ENCODE data around the gene IPO9. TPM values are rescaled to one million over a fixed set of nuclear protein-coding genes. Genes with fewer than 3 reads are reported as not detected.

Gene IPO9
- total RNA-seq, 1 donor from 2014 or later = 12.8 TPM

DNA sequence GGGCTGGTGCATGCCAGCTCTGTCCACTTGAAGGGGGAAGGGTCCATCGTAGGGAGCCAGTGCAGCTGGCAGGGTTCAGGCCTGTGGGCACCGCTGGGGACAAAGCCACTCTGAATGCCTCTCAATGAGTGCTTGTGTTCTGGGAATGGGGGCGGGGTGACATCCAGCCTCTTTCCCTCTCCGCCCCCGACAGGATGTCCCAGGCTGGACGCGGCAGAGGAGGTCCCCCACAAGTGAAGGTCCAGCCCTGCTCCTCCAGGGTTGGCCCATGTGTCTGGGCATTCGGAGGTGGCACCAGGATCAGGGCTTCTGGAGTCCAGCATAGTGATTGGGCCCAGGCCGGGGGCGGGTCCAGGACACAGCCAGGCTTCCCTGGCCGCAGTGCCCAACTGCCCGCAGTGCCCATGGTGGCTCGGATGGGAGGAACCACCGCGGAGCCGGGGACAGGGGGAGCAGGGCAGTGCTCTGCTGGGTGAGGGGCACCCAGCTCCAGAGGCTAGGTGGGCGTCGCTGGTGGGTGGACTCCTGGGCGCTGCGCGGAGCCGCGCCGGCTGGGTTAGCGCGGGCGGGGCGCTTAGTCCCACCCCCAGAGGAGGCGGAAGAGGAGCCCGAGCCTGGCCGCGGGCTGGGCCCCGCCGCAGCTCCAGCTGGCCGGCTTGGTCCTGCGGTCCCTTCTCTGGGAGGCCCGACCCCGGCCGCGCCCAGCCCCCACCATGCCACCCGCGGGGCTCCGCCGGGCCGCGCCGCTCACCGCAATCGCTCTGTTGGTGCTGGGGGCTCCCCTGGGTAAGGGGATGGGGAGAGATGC is 59.5 kb downstream of the IPO9 start, which contains the start of gene SHISA4:
Gene SHISA4 (plus strand): TSS at position 617 of the 808 bp plus-strand sequence. CDS start 97 bp downstream, at position 714.
- H3K27me3 ChIP-seq = no peaks in the 10 kb centered on the region
- peaks cover 34% of the 10 kb centered on the region for H3K4me1 ChIP-seq
- TF ChIP-seq, protein P1, sequence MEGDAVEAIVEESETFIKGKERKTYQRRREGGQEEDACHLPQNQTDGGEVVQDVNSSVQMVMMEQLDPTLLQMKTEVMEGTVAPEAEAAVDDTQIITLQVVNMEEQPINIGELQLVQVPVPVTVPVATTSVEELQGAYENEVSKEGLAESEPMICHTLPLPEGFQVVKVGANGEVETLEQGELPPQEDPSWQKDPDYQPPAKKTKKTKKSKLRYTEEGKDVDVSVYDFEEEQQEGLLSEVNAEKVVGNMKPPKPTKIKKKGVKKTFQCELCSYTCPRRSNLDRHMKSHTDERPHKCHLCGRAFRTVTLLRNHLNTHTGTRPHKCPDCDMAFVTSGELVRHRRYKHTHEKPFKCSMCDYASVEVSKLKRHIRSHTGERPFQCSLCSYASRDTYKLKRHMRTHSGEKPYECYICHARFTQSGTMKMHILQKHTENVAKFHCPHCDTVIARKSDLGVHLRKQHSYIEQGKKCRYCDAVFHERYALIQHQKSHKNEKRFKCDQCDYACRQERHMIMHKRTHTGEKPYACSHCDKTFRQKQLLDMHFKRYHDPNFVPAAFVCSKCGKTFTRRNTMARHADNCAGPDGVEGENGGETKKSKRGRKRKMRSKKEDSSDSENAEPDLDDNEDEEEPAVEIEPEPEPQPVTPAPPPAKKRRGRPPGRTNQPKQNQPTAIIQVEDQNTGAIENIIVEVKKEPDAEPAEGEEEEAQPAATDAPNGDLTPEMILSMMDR (IDR thresholded peaks at IDR 0.05) = no peak
- peak in 1 of 2 donors; percentile 77 for TF ChIP-seq POLR2AphosphoS5 (IDR thresholded peaks at IDR 0.05; ENCODE audit: insufficient read depth in 1 of 2, low read depth in 1 of 2)
- peak in 1 of 2 donors; percentile 6 for TF ChIP-seq POLR2A (IDR thresholded peaks at IDR 0.05)
- no peak for DNase-seq (ENCODE audit: extremely low spot score in 2 of 2)
- no peaks in the 10 kb centered on the region for H3K9me3 ChIP-seq
- peak within 1 kb of the TSS; percentile 68 for H3K27ac ChIP-seq
- intact Hi-C loops (cut with DNase I) = no loop called here
- H3K36me3 ChIP-seq = no peaks in the 10 kb centered on the region
- peak within 1 kb of the TSS; percentile 68 to 72 for H3K4me3 ChIP-seq

DNA sequence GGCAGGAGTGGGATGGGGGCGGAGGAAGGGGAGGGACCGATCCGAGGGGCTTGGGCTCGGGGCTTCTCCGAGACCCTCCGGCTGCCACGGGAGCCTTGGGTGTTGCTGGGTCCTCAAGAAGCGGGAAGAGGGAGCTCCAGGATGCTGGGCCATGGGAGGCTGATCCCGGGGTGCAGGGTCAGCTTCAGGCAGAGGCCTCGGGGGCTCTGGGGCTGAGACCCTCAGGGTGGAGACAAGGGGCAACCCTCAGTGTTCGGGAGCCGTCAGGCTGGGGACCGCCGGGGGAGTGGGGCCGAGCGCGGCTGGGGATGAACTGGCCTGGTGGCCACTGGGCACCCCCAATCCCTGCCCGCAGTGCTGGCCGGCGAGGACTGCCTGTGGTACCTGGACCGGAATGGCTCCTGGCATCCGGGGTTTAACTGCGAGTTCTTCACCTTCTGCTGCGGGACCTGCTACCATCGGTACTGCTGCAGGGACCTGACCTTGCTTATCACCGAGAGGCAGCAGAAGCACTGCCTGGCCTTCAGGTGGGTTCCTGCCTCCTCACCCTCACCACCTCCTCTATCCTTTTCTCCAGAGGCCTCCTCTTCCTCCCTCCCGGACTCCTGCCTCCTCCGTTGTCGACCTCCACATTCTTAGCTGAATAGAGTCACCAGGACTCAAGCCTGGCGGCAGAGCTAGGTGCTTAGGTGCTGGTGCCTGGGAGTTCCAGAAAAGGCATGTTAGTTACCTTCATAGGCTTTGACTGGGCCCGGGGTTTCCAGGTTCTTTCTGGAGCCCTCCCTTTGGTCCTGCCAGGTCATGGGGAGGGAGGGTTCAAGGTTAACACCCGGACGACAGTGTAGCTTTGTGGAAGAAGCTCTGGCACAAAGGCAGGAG is 60.4 kb downstream of the IPO9 start:
- H3K27ac ChIP-seq = peak overlapping the region; percentile 68
- H3K4me3 ChIP-seq = peak overlapping the region; percentile 68 to 72
- TF ChIP-seq POLR2A (IDR thresholded peaks at IDR 0.05) (no peak), POLR2AphosphoS5 (IDR thresholded peaks at IDR 0.05; ENCODE audit: insufficient read depth in 1 of 2, low read depth in 1 of 2) (no peak)
- TF ChIP-seq, protein P1 (IDR thresholded peaks at IDR 0.05) = no peak
- H3K4me1 ChIP-seq = peaks cover 28% of the 10 kb centered on the region
- no peaks in the 10 kb centered on the region for H3K36me3 ChIP-seq
- no peaks in the 10 kb centered on the region for H3K9me3 ChIP-seq
- intact Hi-C loops (cut with DNase I) = no loop called here
- H3K27me3 ChIP-seq = no peaks in the 10 kb centered on the region
- DNase-seq (ENCODE audit: extremely low spot score in 2 of 2) = no peak

DNA sequence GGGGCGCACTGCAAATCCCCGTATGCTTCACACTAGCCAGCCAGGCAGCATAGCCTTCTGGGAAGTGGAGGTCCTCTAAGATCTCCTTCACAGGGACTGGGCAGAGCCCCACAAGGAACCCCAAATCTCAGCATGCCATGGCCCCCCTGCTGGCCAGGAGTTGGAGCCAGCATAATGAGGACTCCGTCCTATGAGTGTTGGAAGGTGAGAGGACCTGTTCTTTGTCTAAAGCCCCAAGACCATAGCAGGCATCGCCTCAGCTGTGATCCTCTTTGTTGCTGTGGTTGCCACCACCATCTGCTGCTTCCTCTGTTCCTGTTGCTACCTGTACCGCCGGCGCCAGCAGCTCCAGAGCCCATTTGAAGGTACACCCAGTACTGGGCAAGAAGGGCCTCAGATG is 61.3 kb downstream of the IPO9 start:
- no peak for TF ChIP-seq POLR2AphosphoS5 (IDR thresholded peaks at IDR 0.05; ENCODE audit: insufficient read depth in 1 of 2, low read depth in 1 of 2)
- no peak for TF ChIP-seq POLR2A (IDR thresholded peaks at IDR 0.05)
- TF ChIP-seq, protein P1 (IDR thresholded peaks at IDR 0.05) = no peak
- Histone ChIP-seq H3K4me1 (peaks cover 20% of the 10 kb centered on the region), H3K9me3 (no peaks in the 10 kb centered on the region), H3K4me3 (no peak overlapping the region), H3K27me3 (no peaks in the 10 kb centered on the region), H3K27ac (no peak overlapping the region), H3K36me3 (no peaks in the 10 kb centered on the region)
- no peak for DNase-seq (ENCODE audit: extremely low spot score in 2 of 2)
- intact Hi-C loops (cut with DNase I) = no loop called here

DNA sequence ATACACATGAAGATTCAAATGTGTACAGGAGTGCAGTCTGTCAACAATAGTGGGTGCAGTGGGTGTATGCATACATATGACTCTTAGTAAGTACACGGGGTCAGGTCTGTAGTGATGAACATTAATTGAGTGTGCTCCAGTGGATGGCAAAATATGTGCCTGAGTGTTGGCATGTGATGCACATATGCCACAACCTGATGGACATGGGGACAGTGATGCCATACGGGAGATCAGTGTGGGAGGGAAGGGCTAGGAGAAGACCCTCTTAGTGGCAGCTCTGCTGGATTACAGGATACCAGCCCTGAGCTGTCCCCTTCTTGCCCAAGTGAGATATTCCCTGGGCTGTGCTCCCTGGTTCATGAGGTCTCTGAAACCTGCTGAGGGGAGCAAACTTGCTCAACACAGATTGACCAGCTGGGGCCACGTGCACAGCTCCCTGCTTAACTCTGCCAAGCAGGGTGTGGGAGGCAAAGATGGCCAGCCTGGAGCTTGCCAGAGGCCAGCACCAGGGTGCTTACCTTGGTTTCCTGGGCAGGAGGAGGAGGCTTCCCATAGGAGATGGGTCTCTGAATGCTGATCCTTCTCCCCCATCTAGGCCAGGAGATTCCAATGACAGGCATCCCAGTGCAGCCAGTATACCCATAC is 62.0 kb downstream of the IPO9 start:
- no peak for DNase-seq (ENCODE audit: extremely low spot score in 2 of 2)
- H3K9me3 ChIP-seq = no peaks in the 10 kb centered on the region
- H3K4me3 ChIP-seq = no peak overlapping the region
- TF ChIP-seq, protein P1 (IDR thresholded peaks at IDR 0.05) = no peak
- TF ChIP-seq POLR2AphosphoS5 (IDR thresholded peaks at IDR 0.05; ENCODE audit: insufficient read depth in 1 of 2, low read depth in 1 of 2) (no peak), POLR2A (IDR thresholded peaks at IDR 0.05) (no peak)
- H3K27ac ChIP-seq = no peak overlapping the region
- no peaks in the 10 kb centered on the region for H3K27me3 ChIP-seq
- H3K4me1 ChIP-seq = peaks cover 14% of the 10 kb centered on the region
- no peaks in the 10 kb centered on the region for H3K36me3 ChIP-seq
- intact Hi-C loops (cut with DNase I) = no loop called here
